A549 treated with AZD2906 at 1 μM for 4 hours (cell line): Measurements from ENCODE around the gene ATXN7. TPM values are rescaled to one million over a fixed set of nuclear protein-coding genes. Genes with fewer than 3 reads are reported as not detected.

Experiments used
- total RNA-seq: library from RNA; stranded (reverse); fragments of 200-300 nt; extraction: Qiagen RNA extraction; gene quantifications from 5 replicates; pipeline ENCODE4 v1.2.3, GENCODE V29; 2022

ATXN7 gene, protein sequence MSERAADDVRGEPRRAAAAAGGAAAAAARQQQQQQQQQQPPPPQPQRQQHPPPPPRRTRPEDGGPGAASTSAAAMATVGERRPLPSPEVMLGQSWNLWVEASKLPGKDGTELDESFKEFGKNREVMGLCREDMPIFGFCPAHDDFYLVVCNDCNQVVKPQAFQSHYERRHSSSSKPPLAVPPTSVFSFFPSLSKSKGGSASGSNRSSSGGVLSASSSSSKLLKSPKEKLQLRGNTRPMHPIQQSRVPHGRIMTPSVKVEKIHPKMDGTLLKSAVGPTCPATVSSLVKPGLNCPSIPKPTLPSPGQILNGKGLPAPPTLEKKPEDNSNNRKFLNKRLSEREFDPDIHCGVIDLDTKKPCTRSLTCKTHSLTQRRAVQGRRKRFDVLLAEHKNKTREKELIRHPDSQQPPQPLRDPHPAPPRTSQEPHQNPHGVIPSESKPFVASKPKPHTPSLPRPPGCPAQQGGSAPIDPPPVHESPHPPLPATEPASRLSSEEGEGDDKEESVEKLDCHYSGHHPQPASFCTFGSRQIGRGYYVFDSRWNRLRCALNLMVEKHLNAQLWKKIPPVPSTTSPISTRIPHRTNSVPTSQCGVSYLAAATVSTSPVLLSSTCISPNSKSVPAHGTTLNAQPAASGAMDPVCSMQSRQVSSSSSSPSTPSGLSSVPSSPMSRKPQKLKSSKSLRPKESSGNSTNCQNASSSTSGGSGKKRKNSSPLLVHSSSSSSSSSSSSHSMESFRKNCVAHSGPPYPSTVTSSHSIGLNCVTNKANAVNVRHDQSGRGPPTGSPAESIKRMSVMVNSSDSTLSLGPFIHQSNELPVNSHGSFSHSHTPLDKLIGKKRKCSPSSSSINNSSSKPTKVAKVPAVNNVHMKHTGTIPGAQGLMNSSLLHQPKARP
- total RNA-seq = 4.0 to 5.9 TPM (median 4.8 TPM) in 5 replicates

DNA sequence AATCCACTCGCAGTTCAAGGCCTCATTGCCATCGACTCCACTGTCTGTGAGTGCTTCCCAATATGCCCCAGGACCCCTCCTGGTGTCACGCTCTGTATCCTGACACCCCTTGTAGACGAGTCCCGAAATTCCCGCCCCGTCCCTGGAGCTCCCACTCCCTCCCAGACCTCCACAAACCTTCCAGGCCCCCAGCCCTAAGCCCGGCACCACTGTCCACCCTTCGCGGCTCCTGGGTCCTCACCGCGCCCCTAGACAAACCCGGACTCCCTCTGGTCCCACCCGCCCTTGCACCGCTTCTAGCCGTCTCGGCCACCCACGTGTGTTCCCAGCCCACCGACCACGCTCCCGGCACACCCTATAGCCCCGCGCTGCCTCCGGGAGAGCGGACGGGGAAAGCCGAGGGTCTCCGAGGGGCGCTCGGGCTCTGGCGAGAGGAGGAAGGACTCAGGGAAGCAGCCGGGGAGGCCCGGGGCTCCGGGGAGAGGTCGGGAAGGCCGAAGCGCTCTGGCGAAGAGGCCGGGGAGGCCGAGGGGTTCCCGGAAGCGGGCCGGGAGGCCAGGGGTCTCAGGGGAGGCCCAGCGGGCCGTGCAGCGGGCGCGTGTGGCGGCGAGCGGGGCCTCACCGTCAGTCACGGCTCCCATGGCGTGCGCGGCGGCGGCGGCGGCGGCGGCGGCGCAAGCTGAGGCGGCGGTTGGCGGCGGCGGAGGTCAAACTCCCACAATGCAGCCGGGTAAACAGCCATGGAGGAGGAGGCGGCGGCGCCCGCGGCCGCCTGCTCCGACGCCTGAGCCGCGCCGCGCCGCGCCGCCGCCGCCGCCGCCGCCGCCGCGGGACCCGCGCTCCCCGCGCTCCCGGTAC is at the start of gene ATXN7, which contains the start of gene THOC7:
Gene ATXN7 (plus strand): TSS at position 718 of the 858 bp plus-strand sequence. CDS start 48,732 bp downstream, outside the sequence.
Gene THOC7 (minus strand): TSS at position 656 of the 858 bp plus-strand sequence. CDS start 15 bp downstream, at position 641.

DNA sequence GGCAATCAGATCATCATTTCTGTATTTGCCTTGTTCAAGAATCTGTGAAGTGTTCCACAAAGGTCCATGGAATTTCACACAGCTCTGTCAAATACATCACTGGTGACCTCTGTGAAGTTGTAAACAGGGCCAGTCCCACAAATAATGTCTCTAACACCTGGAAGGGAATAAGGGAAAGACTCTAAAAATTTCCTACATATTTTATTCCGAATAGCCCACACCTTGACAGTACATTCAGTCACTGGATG is 44.6 kb upstream of the ATXN7 start, which contains the start of gene C3orf49:
Gene C3orf49 (plus strand): TSS at position 149 of the 248 bp plus-strand sequence. CDS start 173 bp downstream, outside the sequence.

DNA sequence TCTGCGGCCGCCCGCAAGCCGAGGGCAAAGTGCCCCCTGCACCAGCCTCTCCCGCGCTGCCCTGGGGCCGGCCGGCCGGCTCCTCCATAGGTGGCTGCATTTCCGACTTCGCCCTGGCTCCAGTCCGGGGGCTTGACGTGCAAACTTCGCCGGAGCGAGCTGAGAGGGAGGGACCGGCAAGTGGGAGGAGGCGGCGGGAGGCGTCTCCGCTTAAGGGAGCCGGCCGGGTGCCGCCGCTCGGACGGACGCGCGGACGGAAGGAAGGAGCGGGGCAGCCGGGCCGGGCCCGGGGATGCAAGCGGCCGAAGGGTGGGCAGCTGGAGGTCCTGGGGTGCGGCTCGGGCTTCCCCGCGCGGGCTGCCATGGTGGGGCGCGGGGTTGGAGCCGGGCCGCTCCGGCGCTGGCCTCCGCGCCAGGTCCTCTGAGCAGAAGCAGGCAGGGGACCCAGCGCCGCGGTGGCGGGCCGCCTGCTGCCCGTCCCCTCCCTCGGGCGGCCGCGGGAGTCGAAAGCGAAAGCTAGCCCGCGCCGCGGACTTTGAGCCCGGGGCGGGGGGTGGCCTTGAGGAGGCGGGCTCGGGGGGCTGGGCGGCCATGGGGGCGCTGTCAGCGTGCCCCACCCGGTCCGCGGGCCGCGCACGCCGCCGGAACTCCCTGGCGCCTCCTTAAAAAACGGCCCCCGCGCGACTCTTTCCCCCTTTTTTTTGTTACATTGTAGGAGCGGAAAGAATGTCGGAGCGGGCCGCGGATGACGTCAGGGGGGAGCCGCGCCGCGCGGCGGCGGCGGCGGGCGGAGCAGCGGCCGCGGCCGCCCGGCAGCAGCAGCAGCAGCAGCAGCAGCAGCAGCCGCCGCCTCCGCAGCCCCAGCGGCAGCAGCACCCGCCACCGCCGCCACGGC is 48.5 kb downstream of the ATXN7 start, which contains the start of gene SCAANT1:
Gene SCAANT1 (minus strand): TSS at position 511 of the 895 bp plus-strand sequence.

DNA sequence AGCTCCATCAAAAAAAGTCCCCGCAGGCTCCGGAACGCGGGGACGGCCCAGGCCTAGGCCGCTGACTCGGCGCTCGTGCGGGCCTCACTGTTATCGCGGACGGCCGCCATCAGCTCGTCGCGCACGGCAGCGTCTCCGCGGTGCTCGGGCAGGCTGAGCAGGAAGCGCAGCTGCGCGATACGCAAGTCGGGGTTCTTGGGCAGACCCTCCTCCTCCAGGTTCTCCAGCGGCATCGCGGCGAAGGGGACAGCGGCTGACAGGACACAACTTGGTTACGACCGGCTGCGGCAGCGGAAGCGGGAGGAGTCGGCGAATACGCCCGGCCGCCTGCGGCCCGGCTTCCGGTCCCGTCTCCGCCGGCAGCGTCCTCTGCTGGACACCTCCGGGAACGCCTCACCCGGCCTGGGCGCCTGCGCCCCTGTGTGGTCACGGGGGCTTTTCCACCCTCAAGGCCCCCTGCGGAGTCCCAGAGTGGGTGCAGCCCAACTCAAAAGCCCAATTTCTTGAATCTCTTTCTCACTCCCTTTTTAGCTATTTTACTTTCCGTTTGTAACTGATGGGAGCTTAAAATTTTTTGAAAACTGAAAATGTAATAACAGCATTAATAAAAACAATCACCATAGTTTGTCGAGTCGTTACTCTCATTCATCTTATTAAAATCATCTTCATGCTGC is 159.7 kb downstream of the ATXN7 start, which contains the start of gene PSMD6:
Gene PSMD6 (minus strand): TSS at position 308 of the 674 bp plus-strand sequence. CDS start 75 bp downstream, at position 233.

Other genes with a start within 250 kb of the ATXN7 start
- gene SNTN, start 211.2 kb upstream of the ATXN7 start, total RNA-seq = not detected in 5 replicates
- gene C3orf49, start 44.6 kb upstream of the ATXN7 start, total RNA-seq = not detected in 5 replicates
- 55.7 to 69.2 TPM (median 56.9 TPM) in 5 replicates for gene THOC7, start 62 bp upstream of the ATXN7 start, total RNA-seq
- gene SCAANT1, start 48.5 kb downstream of the ATXN7 start, total RNA-seq = not detected in 5 replicates
- 75.5 to 82.1 TPM (median 75.7 TPM) in 5 replicates for gene PSMD6, start 159.6 kb downstream of the ATXN7 start, total RNA-seq